ENCODE measurements around the gene RHEX.

- TF ChIP-seq CTCF (IDR thresholded peaks at IDR 0.05) (no peak), POLR2A (IDR thresholded peaks at IDR 0.05) (no peak), EP300 (IDR thresholded peaks at IDR 0.05) (no peak)
These were observed 27.6 kb upstream of the RHEX start for GRCh38 chr1:206025283-206025820.

Measured in ovary (tissue), 3 donors.